ENCODE results near the gene SLC35D2.

SLC35D2 gene

DNA sequence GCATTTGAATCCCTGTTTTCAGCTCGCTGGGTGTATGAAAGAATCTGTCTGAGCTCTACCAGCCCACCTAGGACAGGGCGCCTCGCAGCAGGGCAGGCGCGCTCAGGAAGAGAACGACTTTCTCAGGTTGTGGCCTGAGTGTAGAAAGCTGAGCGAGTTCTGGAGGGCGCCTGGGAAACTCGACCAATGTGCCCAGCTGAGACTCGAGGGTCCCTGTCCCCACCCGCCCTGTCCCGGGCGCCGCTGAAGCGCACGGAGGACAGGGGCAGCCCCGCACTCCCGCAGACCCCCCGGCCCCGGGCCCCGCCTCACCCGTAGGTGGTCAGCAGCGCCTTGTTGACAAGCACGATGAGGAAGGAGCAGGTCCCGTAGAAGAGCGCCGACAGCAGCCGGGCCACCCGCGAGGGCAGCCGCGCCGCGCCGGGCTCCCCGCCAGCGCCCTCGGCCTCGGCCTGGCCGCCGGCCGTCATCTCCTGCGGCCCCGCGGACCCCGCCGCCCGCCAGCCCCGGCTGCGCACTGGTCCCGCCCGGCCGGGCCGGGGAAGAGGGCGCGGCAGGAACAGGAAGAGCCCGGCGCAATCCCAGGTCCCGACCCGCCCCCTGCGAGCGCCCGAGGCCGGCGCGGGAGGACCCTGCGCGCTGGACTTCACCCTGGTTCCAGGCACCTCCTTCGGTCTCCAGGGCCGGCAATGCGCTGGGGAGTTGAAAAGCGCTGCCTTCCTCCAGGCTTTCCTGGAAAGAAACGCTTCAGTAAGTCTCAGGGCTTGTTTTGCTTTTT, at the start of gene SLC35D2:
TSS of gene SLC35D2 (minus strand) at position 547 of the 778 bp plus-strand sequence. CDS start at position 470, 77 bp downstream.
- no peak for DNase-seq

DNA sequence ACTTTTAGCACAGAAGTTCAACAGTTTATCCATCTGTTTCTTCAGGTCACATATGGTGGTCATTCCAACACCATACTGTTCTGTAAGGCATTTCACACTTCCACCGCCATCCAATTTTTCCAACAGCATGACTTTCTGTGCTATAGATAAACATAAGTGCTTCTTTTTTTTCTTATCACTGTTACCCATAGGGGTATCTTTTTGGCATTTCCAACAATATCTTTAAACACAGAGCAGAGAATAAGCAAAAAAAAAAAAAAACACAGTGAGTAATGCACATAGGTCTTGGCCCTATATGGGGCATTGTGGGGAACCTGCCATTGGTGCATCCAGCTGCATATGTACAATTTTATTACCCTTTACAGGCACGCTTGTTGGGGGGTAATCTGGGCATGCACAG, 46.9 kb upstream of the SLC35D2 start:
- no peak for DNase-seq

DNA sequence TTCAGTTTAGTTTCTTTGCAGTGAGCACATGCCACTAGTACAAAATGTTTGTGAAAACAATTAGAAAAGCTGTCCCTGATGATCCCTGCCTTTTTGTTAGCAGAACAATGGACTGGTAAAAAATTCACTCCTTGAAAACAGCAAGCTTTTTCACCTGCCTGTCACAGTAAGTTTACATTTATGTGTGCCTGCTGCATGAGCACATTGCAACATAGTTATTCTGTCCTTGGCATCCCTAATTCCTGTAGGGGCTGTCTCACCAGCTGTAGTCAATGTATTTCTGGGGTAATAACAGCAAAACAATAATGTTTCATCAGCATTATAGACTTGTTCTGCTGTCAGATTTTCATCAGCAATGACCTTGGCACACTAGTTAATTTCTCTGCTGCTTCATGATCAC, 46.2 kb upstream of the SLC35D2 start:
- no peak for DNase-seq

DNA sequence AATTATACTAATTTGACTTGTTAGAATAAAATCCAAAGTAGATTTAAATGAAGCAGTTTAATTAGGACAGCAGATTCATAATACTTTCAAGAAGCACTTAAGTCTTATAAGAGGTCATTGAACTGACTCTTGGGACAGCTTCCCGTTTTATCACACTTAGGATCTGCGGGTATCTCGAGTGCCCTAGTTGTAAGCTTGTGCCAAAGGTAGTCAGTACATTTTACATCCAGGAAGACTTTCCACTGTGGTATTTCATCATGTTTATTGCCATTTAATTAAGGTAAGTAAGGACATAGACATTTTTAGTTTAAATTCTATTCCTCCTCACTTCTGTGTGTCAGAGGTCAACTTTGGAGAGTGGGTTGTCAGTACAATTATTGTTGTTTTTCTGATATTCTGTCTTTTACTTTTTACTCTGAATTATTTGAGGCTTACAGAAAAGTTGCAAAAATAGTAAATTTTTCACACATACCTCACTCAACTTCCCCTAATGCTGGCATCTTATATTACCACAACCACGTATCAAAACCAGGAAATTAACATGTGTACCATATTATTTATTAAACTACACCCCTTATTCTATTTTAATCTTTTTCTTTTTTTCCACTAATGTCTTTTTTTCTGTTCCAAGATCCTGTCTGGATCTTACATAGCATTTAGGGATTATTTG, 42.1 kb upstream of the SLC35D2 start:
- DNase-seq: no peak

DNA sequence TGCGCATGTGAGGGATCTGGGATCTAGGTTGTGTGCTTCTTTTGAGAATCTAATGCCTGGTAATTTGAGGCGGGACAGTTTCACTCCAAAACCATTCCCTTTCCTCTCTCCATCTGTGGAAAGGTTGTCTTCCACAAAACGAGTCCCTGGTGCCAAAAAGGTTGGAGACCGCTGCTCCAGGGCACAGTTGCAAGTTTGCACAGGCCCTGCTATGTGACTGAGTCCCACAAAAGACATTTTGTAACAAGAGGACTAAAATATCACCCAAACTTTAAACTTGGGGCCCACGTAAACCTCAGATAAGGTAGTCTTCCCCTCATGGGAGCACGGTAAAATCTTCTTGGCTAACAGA, 40.5 kb upstream of the SLC35D2 start:
- DNase-seq: no peak

DNA sequence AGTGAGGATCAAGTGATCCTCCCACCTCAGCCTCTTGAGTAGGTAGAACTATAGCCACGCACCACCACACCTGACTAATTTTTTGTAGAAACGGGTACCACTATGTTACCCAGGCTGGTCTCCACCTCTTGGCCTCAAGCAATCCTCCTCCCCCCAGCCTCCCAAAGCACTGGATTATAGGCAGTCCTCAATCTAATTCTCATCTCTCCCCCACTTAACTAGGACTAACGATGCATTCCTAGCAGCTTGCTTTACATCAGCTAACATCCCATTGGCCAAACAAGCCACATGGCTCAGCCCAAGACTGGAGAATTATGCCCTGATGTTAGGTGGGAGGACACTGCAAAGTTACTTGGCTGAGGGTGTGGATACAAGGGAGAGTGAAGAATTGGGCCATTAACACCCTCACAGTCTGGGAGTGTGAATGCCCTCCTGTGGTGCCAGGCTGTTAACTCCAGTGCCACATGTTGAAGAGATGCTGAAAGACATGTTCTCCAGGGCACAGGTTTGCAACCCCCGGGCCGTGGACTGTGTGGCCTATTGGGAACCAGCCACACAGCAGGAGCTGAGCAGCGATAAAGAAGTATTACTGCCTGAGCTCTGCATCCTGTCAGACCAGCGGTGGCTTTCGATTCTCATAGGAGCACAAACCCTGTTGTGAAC, 39.9 kb upstream of the SLC35D2 start:
- DNase-seq: no peak

DNA sequence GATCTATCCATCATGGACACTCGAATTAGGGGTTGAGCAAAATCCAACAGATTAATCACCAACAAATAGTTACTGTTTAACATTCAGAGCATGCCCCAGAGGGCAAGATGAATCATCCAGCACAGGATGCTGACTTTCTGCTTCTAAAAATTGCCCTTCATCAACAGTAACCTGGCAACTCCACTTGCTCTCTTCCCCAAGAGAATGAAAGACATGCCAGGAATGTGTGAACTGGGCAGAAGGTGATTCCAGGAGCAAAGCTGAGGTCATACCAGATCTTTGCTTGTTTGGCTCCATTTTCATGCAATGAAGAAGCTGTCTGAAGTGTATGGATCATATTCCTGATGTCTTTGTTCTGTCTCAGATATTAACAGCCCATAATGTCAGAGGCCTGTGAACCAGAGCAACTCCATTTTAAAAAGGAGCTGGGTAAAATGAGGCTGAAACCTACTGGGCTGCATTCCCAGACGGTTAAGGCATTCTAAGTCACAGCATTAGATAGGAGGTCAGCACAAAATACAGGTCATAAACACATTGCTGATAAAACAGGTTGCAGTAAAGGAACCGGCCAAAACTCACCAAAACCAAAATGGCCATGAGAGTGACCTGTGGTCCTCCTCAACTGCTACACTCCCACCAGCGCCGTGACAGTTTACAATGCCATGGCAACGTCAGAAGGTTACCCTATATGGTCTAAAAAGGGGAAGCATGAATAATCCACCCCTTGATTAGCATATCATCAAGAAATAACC, 37.1 kb upstream of the SLC35D2 start:
- DNase-seq: peak; percentile 21

DNA sequence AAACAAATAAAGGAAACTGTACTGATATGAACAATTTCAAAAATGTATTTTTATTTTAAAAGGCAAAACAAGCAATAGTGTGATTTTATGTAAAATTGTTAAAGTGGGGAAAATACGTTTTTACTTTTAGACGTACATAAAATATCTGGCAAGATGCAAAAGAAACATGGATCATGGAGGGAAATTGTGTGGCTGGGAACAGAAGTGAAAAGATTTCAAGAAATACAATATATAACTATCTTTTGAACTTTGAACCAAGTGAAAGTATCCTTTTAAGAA, 36.1 kb upstream of the SLC35D2 start:
- DNase-seq: no peak

DNA sequence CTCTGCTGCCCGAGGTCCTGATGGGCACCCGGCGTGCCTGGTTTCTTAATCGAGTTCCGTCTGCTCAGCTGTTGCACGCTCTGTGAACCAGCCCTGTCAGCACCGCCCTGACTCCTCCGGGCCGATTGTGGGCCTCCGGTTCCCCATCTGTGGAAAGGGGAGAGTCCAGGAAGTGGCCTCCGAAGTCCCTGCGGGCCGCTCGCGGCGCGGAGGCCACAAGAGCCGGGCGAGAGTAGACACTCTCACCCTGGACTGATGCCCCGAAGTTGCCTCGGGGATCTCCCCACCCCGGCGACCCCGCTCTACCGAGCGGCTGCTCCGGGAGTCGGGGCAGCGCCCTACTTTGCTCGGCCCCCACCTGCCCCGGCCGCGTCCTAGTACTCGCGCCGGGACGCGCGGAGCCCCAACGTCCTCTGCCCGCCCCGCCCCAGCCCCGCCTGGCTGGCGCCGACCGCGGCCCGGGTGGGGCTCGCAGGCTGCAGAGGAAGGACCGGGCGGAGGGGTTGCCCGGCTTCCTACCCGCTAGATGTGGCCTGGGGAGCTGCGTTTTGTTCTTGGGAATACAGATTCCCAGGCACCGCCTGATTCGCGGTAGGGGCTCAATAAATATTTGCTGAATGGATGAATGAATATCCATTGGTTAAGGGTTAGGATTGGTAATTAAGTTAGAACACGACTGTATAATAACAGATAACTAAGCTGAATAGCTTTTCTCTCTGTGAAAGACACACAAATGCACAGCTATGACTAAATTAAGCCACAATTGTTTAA, 35.6 kb upstream of the SLC35D2 start:
- peak; percentile 62 for DNase-seq

DNA sequence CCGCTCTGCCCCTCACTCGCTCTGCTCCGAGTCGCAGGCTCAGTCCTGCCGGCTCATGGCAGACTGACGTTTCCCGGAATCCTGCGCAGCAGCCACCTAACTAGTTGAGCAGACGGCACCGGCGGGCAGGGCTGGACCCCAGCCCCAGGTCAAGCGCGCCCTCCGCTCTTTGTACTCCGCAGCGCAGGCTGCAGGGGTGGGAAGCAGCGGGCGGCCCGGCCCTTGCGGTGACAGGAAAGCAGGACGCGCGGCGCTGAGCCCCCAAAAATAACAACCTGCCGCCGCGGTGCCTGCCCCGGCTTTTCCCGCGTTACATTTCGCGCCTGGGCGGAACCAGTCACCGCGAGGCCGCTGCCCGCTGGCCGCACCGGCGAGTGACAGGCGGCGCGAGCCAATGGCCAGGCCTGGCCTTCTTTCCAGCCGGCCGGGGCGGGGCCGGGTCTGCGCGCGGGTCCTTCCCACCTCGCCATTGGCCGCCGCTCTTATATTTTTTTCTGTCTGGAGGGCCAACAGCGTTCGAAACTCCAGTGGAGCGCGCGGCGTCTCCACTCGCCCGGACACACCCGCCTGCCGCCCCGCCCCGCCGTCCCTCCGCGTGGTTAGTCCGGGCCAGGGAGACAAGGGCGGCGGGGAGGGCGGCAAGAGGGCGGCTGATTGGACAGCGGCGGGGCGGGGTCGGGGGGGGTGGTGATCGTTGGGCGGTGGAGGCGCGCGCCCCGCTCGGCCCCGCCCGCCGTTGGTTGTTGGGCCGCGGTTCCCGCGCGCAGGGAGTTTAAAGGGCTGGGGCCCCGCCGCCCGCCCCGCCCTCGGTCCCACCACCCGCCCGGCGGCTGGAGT, 34.8 kb upstream of the SLC35D2 start, which contains the start of gene ZNF367:
TSS of gene ZNF367 (minus strand) at position 288 of the 837 bp plus-strand sequence. CDS start 338 bp downstream, outside the sequence.
- DNase-seq: peak; percentile 93

DNA sequence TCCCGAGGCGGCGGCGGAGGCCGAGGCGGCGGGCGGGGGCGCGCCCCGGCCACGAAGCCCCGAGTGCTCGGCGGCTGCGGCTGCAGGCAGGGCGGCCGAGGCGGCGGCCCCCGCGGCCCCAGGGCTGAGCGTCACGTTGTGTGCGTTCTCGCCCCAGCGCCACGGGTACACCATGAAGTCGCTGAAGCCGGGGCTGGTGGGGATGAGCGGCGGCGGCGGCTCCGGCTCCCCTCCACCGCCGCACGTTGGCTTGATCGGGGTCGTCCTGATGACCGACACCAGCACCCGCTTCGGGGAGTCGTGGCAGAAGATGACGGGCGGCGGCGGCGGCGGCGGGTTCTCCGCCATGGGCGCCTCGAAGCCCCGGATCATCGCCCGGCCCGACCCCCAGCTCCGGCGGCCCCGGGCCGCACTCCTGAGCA, 34.2 kb upstream of the SLC35D2 start:
- no peak for DNase-seq

DNA sequence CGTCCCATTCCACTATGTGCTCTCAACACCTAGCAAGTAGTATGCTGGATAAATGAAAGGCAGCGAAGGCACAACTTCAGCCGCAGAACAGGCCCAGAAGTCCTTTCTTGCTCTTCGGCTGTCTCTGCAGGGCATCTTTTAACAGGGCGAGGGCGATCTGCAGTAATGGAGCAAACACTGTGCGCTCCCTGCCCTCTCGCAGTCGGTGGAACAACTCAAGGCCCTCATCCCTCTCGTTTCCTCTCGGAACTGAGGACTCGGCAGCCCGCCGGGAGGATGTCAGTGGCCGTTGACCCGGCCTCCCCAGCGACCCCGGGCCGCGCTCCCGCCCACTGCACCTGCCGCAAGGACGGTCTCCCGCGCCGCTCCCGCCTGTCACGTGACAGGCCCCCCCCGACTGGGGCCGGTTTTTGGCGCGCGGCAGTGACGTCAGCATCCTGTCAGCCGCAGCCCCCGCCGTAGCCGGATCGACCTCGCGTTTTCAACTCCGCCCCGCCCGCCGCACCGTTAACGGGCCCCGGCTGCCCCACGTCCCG, 33.6 kb upstream of the SLC35D2 start:
- peak; percentile 58 for DNase-seq

DNA sequence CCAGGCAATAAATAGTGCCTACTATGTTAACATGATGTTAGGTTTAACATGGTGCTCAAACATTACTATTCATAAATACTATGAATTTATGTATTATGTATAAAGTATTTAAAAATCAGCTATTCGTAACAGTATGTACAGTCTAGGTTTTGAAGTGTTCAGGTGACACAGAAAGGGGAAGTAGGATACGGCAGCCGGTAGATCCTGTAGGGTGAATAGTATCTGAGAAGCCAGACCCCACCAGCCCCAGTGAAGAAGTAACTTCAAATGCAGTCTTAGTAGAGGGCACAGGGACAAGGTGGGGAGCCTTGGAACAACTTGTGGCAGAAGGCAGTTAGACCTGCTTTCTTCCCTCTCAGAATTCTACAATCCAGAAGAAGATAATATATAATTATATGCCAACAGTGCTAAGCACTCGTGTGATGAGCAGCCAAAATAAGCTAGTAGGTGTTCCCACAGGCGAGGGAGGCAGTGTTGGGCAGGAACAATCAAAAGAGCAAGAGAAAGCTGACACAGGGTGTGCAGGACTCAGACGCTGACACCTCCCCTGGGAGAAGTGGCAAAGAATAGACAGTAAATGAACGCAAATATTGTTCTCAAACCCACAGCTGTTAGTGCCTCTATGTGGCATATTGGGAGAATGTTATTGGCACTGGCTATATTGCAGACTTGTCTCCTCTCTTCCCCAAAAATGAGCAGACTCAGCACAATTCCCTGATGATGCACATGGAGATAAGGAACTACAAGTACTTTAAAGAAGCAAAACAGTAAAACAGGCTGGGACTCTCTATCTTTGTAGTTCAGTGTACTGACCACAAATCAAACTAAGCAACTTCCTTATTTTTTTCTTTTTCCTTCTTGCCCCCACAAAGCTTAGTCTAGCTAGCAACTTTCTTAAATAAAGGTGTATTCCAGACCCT, 30.1 kb upstream of the SLC35D2 start:
- DNase-seq: peak; percentile 48

DNA sequence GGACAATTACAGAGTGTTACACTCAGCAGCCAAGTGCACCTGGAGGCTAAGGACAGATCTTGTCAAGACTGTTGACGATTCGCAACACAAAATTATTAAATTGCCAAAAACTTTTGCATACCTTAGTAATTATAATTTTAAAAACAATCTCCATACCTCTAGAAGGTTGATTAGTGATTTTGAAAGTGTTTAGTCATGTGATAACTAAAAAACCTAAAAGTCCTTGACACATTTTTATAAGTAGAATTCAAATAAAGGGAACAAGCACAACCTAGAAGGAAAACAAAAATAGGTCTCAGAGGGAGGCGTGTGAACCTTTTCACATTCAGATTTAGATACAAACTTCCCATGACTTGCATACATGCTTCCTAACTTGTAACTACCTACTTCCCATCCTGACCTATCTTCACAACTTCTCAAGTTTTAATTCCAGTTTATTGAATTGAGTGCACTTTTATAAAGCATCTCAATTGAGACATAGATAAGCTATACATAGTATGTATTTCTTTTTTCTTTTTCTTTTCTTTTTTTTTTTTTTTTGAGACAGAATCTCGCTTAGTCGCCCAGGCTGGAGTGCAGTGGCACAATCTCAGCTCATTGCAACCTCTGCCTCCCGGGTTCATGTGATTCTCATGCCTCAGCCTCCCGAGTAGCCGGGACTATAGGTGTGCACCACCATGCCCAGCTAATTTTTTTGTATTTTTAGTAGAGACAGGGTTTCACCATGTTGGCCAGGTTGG, 28.8 kb upstream of the SLC35D2 start:
- DNase-seq: no peak

DNA sequence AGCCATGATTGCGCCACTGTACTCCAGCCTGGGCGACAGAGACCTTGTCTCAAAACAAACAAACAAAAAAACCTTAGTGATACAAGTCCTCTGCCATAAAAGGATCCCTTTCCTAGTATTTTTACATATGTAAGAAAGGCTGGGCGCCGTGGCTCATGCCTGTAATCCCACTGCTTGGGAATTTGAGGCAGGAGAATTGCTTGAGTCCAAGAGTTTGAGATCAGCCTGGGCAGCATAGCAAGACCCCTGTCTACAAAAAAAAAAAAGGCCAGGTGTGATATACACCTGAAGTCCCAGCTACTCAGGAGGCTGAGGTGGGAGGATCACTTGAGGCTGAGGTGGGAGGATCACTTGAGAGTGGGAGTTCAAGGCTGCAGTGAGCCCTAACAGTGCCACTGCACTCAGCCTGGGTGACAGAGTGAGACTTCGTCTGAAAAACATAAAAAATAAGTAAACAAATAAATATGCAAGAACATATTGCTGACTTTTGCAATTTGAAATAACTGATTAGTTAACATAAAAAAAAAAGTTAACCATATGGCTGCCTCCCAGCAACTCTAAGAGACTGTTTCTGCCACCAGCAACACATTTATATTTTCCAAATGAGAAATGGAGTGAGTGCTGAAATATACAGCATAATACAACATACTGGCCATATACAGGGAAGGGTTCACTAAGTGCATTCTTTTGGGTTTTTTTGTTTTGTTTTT, 27.8 kb upstream of the SLC35D2 start:
- DNase-seq: no peak

DNA sequence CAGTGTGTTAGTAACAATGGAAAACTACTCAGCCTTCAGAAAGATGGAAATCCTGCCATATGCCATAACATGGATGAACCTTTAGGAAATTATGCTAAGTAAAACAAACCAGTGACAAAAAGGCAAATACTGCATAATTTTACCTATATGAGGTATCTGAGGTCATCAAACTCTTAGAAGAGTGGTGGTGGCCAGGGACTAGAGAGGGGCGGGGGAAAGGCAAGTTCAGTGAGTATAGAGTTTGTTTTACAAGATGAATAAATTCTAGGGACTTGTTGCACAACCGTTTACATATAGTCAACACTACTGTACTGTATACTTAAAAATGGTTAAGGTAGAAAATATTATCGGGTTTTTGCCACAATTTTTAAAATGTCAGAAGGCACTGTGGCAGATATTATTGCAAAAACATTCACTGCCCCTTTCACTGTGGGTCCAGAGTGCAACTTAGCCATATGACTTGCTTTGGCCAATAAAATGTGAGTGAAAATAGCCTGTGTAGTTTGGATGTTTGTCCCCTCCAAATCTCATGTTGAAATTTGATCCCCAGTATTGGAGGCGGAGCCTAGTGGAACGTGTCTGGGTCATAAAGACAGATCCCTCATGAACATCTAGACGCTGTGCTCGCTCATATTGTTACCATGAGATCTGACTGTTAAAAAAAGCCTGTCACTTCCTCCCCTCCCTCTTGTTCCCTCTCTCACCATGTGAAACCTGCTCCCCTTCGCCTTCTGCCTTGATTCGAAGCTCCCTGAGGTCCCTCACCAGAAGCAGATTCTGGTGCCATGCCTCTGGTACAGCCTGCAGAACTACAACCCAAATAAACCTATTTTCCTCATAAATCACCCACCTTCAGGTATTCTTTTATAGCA, 25.1 kb upstream of the SLC35D2 start:
- no peak for DNase-seq

DNA sequence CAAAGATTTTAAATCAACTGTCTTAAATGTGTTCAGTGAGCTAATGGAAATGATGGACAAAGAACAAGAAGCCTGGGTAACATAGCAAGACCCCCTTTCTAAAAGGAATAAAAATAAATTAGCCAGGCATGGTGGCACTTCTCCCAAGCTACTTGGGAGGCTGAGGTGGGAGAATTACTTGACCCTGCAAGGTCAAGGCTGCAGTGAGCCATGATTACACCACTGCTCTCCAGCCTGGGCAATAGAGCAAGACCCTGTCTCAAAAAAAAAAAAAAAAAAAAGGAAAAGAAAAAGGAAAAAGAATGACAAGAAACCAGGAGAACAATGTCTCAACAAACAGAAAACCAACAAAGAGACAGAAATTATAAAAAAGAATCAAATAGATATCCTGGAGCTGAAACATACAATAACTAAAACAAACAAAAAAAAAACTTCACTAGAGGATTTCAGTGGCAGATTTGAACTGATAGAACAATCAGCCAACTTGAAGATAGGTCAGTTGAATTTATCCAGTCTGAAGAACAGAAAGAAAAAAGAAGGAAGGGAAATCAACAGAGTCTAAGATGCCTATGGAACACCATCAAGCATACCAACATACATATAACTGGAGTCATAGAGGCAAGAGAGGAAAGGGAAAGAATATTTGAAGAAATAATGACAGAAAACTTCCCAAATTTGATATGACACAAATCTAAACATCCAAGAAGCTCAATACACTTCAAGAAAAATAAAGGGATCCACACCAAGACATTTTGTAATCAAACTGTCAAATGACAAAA, 16.8 kb upstream of the SLC35D2 start:
- DNase-seq: no peak
